GM12875 (cell line): ENCODE data around the gene ATG13.

ENCODE experiments used
- H3K4me3 ChIP-seq: one replicate; pipeline ENCODE4 v1.5.1; 2011; ENCODE audit warnings: low read depth, low read length, control low read depth
- TF ChIP-seq, protein P1 (sequence below): IDR thresholded peaks from 2 replicates; pipeline ENCODE4 v1.5.1; 2011; ENCODE audit warnings: low read depth, mild to moderate bottlenecking, control low read depth, inconsistent platforms, low read length, moderate library complexity, borderline replicate concordance; ENCODE audit not compliant: insufficient read depth

Gene ATG13

DNA sequence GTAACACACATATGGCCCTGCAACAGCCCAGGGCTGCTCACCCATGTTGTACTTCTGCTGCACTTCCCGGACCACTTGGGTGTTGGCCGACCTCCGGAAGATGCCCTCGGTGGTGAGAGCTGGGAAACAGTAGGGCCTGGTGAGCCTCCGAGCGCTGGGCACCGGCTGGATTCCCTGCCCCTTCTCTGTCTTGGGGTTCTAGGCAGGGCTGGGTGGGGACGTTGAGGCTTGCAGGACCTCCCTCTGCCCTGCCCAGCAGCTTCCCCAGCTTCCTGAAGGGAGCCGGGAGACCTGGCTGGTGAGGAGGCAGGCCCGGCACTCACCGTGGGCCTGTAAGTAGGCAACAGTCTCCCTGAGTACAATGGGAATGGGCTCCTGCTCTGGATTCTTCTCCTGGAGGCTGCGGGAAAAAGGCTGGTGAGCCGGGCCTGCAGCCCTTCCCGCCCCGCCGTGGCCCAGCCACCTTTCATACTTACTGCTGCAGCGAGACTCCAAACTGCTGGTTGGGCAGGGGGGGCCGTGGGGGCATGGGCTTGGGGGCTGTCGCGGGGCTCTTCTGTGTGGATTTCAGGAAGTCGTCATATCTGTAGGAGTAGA, 62.9 kb downstream of the ATG13 start:
- TF ChIP-seq, protein P1, sequence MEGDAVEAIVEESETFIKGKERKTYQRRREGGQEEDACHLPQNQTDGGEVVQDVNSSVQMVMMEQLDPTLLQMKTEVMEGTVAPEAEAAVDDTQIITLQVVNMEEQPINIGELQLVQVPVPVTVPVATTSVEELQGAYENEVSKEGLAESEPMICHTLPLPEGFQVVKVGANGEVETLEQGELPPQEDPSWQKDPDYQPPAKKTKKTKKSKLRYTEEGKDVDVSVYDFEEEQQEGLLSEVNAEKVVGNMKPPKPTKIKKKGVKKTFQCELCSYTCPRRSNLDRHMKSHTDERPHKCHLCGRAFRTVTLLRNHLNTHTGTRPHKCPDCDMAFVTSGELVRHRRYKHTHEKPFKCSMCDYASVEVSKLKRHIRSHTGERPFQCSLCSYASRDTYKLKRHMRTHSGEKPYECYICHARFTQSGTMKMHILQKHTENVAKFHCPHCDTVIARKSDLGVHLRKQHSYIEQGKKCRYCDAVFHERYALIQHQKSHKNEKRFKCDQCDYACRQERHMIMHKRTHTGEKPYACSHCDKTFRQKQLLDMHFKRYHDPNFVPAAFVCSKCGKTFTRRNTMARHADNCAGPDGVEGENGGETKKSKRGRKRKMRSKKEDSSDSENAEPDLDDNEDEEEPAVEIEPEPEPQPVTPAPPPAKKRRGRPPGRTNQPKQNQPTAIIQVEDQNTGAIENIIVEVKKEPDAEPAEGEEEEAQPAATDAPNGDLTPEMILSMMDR, result no peak

DNA sequence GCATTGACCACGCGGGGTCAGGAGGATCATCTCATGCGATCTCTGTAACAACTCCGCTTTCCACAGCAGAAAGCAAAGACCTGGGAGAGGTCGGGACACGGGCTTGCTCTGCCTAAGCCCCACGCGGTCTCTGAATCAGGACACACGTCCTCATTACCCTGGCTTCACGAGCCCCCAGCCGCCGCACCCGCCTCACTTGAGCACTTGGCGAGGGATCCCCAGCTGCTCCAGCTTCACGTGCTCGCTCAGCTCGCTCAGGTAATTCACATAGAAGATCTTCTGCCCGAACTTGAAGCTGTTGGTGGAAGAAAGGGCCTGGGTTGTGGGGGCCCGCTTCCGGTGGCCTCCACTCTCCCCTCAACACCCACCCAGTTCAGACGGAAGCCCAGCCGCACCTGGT, 63.5 kb downstream of the ATG13 start:
- H3K4me3 ChIP-seq, result no peak overlapping the region
- TF ChIP-seq, protein P1, result no peak

More for the DNA sequence above, 62.9 kb downstream of the ATG13 start:
- H3K4me3 ChIP-seq, result no peak overlapping the region

DNA sequence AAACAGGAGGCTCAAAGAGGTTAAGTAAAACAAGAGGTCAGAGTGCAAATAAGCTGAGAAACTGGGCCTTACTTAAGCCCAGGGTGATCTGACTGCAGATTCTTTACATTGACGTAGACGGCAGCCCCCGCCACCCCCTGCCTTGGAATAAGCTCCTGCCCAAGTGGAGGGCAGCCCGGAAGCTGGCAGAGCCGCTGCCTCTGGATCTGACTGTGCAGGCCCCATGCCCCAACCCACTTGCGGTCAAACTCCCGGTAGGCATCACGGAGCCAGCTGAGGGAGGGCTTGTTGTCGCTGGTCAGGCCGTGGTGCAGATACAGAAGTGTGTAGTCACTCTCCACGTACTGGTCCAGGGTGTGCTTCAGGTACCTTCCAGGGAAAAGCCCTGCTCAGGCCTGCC, 64.5 kb downstream of the ATG13 start:
- no peak overlapping the region for H3K4me3 ChIP-seq
- TF ChIP-seq, protein P1, result no peak

DNA sequence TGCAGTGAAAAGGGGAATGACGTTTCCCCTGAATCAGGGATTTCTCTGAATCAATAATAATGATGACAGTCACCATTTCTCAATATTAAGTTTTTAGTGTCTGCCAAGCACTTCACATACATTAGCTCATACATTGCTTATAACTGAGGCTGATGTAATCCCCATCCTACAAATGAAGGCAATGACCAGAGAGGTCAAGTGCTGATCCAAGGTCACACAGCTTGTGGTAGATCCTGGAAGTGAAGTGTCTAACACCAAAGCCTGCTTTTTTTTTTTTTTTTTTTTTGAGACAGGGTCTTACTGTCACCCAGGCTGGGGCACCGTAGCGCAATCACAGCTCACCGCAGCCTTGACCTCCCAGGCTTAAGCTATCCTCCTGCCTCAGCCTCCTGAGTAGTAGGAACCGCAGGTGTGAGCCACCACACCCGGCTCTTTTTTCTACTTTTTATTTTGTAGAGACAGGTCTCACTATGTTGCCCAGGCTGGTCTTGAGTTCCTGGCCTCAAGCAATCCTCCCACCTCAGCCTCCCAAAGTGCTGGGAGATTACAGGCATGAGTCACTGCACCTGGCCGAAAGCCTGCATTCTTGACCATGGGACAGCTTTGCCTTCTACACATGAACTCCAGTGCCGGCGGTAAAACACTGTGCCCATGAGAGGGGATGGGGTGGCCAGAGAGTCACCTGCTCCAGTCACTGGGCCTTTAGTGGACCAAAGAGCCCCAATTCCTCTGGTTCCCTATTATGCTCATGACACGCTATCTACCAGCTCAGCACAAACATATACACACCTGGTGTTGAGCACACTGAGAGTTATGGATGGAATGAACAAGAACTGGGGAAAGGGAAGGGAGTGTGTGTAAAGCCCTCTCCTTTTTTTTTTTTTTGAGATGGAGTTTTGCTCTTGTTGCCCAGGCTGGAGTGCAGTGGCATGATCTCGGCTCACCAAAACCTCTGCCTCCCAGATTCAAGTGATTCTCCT, 65.7 kb downstream of the ATG13 start:
- H3K4me3 ChIP-seq, result no peak overlapping the region
- TF ChIP-seq, protein P1, result no peak

DNA sequence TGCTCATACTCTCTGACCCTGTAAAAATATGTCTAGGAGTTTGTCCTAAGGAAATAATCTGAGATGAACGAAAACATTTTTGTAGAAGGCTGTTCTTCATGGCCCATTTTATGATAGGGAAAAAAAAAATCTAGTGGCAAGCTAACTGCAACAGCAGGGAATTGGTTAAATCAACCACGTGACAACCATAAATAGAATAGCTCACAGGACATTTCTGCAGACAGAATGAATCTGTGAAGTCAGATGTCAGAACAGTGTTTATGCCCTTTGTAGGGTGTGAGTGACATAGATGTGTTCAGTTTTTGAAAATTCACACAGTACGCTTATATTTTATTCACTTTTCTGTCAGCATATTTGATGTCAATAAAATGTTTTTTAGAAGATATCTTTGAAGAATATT, 67.0 kb downstream of the ATG13 start:
- H3K4me3 ChIP-seq, result no peak overlapping the region
- TF ChIP-seq, protein P1, result no peak

DNA sequence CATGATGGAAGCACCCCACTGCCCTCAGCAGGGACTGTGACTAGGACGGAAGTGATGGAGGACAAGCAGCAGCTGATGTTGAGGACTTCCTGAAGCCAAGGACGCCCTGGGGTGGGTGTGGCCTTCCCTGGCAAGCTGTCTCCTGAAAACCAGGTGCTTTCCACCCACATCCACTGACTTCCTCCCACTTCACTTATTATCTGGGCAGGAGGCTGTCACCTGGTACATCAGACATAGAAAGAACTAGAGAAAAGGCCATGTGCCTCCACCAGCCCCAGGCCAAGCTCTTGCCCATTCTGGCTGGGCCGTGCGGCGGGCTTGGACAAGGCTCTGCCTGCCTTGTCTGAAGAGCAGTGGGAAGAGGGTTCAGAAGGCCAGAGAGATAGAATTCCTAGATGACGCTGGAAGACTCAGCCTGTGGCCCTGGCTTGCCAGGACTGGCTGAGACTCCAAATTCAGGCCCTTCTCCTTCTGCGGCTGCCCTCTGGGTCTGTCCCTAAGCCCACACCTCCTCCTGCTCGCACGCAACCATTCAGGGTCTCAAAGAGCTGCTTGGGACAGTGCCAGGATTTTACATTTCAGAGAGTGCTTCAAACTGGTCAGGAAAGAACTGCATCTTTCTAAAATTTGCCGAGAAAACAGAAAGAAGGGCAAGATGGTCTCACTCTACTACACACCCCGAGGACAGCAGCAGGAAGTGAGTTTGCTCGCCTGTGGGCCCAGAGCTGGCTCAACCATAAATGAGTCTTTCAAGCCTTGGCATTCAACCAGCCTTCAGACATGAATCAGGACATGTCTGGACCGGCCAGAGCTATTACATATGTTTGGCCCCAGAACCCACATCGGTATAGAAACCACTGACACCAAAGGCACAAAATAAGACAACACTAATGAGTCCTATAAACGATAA, 69.8 kb downstream of the ATG13 start:
- no peak overlapping the region for H3K4me3 ChIP-seq
- TF ChIP-seq, protein P1, result no peak
